LoVo (cell line): ENCODE data around the gene UQCR11.

ENCODE experiments used
- DNase-seq: peaks from one replicate; pipeline ENCODE4 v3.0.0-alpha.2; 2016; ENCODE audit warnings: low spot score

The UQCR11 gene

DNA sequence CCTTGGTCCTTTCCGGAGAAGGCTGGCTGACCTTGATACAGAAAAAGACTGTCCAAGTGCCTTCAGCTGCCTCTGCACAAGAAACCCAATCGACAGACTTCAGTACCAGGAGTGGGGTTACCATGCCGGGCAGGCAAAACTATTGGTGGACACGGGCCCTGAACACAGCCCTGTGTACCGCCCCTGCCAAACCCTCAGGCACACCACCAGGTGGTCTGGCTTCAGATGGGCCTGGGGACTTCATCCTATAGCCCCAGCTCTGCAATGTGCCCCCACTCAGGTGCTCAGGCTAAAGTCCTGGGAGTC, 29.6 kb upstream of the UQCR11 start:
- no peak for DNase-seq

DNA sequence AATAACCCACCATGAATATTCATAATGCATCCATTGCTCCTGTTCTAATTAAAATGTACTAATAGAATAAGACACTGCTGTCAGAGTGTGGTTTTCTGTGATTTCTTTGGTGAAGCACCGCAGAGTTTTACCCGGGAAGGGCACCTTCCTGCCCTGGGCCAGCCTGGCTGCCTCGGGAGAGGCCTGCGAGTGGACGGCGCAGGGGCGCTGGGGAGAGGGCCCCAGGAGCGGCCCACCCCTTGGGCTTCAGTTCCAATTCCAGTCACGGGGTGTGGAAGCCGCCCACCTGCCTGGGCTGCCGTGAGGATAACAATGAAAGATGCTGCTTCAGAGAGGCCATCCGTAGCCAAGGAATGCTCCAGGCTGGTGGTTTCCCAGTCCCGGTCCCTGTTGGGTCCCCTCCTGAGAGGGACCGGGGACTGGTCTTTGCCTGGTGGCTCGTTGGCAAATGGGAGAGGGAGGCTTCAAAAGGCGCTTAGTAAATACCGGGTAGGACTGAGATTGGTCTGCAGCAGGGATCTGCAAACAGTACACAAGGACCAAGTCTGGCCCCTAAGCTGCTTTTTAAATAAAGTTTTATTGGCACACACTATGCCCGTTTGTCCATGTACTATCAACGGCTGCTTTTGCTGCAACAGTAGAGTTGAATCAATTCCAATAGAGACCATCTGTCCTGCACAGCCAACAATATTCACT, 29.1 kb upstream of the UQCR11 start:
- no peak for DNase-seq

DNA sequence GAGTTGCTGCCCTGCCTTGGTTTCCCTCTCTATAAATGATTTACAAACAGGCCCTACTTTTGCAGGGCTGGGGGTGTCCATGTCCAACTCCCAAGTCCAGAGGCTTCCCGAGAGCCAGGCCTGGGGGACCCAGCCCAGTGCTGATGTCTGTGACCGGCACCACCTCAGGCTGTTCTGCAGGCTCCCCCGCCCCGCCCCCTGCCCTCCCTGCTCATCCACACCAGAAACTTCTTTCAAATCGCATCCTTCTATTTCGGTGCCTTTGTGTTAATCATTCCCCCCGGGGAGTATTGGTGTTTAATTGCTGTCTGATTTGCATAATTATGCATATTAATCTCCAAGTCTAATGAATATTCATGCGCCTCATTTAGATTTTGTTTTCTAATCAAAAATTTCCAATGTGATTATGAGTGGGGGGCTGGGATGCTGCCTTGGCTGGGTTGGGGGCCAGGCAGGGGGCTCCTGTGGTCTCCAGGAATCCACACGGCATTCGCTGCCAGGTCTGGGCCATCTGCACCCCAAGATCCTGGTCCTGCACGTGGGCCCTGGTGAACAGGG, 28.1 kb upstream of the UQCR11 start:
- no peak for DNase-seq

DNA sequence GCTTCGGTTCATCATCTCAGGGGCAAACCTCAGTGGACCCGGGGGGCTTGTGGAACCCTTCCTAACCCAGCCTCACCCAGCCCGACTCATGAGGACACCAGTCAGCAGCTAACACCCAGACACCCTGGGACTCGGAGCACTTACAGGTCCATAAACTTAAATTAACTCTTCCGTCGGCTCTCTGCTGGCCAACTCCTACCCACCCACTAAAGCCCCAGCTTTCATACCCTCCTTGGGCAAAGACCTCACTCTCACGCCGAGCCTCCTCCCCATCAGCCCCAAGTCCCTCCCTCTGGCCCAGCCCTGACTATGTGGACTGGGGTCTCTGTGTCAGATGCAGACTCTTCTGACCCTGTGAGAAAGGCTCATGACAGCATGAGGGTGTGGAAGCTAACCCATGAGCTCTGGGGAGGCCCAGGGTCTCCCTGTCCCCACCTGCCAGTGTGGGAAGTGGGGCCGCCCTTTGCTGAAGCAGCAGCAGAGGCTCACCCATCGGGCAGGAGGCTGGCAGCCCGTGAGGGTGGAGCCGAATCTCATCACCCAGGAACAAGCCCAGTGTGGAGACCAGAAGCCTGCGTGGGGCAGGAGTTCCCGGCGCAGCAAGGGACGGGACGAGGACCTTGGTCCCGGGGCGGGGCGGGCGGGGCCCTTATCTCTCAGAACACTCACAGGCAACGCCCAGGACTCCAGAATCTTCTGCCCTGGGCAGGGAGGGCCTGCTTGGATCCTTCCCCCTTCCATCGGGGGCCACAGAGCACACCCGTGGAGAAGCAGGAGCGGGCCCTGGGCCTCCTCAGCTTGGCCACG, 27.4 kb upstream of the UQCR11 start:
- no peak for DNase-seq

DNA sequence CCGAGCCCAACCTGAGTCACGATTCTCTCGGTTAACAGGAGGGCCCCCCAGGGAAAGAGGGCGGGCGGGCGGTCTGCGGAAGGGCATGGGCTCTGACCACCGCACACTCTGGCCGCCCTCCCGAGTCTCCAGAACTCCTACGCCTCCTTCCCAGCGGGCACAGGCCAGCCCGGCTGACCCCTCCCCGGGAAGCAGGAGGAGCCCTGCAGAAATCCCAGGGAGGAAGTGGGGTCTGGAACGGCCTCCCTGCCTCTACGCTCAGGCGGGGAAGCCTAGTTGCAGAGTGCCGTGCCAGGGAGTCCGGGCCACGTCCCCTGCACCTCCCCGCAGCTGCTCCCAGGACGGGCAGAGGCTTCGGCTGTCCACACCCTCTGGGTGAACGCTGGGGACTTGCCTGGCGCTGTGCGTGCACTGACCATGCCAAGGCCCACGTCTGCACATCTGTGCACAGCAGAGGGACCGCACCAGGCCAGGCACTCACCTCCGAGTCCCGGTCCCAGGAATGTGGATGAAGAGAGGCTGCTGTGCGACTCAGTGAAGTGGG, 26.4 kb upstream of the UQCR11 start:
- no peak for DNase-seq

DNA sequence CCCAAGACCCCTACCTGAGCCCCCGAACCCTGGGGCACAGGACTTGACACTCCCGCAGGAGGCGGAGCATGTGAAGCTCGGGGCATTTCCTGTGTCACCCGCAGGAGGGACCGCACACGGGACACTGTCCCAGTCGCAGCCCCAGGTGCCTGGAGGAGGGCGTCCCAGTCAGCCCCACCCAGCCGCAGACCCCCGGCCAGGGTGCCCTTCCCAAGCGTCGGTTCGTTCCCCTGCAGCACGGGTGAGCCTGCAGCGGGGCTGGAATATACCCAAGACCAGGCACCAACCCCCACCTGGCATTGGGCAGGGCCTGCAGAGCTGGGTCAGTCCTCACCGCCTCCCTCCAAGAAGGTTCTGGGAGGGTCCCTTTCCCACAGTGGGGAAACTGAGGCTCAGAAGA, 25.5 kb upstream of the UQCR11 start:
- no peak for DNase-seq

DNA sequence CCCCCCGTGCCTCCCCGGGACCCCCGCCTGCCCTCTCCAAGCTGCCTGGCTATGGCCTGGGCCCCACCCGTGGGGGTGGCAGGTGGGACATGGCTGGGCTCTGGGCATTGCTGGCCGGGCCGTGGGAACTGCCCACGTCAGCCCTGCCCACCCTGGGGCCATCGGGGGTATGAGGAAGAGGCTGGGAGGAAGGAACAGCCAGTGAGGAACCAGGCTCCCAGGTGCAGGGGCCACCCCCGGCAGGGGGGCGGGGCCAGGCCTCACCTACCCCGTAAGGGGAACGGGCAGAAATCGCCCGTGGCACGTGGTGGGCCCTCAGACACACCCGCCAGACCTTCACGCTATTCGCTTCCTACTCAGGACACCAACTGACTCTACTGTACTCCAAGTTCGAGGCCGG, 24.8 kb upstream of the UQCR11 start:
- no peak for DNase-seq

DNA sequence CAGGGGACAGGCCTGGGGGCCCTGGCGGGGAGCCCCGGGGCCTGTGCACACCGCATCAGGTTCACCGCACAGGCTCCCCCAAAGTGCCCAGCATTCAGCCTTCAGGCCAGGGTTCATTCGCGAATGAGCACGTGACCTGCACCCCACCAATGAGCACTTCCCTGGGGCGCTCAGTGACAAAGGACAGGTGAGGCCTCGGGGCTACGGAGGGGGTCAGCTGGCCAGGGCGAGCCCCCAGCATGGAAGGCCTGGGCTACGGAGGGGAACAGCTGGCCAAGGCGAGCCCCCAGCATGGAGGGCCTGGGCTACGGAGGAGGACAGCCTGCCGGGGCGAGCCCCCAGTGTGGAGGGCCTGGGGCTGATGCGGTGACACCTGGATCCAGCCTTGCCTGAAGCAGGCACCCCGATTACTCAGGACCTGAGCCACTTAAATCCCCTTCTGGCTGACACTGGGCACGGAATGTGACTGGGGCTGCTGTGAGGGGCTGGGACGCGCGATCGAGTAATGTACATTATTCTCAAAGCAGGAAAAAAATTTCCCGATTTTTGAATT, 24.1 kb upstream of the UQCR11 start:
- DNase-seq = no peak

DNA sequence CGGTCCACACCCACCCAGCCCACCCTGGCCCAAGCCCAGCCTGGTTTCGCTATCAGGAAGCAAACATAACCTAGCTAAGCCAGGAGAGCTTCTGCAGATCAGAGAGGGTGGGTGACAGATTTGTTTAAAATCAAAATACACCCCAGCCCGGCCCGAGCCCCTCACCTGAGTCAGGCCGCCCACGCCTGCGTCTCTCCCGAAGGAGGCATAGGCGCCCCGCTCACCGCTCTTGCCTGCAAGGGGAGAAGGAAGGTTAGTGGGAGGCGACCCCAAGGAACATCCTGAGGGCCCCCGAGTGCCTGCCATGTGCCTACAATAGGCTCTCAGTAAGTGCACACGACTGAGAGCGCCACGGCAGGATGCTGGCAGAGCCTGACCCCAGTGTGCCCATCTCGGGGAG, 21.9 kb upstream of the UQCR11 start:
- no peak for DNase-seq

DNA sequence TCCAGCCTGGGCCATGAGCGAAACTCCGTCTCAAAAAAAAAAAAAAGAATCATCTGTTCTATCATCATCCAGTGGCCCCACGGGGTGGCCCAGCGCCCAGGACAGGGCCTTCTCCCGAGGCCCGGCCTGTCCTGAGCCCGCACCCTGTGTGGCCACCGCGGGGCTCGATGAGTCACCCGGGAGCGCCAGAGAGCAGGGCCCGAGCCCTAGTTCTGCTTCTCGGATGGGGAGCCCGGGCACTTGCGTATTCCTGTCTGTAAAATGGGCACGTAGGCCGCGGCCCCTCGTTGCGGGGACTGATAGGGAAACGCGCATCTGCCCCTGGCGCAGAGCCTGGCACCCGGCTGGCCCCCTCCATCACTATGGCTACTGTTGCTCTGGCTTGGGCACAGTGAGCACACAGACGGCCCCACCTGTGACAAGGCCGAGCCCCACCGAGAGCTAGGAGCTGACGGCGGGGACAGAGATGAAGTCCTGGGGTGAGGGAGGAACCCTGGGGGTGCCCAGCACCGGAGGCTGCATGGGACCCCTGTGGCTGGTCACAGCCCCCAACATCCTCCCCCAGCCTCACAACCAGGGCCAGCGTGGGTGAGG, 21.3 kb upstream of the UQCR11 start:
- no peak for DNase-seq

DNA sequence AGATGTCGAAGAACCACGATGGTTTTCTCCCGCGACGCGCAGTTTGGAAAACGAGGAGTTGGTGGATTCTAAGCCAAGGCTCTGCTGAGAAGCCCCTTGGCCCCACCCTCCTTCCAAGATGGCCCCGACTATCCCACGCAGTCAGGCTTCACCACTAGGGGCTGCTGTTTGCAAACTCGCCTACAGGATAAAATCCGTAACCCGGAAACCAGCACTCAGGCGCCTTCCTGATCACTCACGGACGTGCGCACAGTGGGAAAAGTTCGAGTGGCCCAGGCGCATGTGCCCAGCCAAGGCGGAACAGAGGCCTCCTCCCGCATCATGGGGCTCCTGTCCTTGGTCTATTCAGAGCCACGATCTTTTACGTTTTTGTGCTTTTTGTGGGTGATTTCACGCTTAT, 19.2 kb upstream of the UQCR11 start:
- no peak for DNase-seq

DNA sequence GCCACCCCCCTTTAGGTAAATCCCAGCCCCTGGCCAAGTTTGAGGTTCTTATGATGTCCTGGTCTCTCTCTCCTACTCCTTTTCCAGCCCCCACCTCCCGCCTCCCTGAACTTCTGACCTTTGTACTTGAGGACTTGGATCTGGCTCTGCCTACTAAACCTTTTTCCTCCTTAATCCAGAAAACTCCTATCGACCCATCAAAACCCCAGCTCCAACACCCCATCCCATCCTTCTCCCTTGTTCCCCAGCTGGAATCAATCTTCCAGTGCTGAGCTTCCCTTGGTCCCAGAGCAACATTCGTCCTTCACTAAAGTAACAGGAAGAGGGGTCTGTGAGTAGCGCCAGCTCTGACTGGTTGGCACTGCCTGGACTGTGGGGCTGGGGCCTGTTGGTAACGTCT, 17.3 kb upstream of the UQCR11 start:
- DNase-seq = no peak

DNA sequence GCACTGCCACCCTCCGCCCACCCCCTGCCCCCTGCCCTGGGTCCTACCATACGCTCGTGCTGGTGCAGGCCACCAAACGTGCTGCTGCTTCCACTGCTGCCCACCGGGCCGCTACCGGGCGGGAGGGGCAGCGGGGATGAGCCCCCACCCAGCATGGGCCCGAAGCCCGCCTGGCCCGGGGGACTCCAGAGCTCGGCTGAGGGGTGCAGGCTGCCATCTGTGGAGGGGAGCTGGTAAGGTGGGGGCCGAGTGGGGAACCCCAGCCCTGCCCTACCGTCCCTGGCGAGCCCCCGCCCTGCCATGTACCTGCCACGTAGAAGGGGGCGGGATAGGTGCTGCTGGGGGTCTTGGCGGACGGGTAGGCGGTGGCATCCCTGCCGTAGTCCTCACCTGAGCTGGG, 16.7 kb upstream of the UQCR11 start:
- no peak for DNase-seq

DNA sequence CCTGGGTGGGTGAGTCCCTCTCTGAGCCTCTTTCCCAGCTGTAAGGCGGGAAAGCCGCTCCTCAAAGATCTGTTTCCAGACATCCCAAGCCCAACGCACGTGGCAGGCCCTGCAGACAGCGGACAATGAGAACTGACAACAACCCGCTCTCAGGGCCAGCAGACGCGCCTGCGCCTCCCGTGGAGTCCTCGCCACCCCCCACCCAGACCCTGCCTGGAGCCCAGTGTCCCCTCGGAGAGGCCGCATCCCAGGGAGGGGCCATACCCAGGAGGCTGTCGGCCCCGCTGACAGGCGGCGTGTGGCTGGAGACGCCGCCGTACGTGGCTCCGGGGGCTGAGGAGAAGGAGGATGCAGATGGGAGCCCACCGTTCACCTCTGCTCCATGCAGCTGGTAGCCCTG, 16.3 kb upstream of the UQCR11 start:
- no peak for DNase-seq

DNA sequence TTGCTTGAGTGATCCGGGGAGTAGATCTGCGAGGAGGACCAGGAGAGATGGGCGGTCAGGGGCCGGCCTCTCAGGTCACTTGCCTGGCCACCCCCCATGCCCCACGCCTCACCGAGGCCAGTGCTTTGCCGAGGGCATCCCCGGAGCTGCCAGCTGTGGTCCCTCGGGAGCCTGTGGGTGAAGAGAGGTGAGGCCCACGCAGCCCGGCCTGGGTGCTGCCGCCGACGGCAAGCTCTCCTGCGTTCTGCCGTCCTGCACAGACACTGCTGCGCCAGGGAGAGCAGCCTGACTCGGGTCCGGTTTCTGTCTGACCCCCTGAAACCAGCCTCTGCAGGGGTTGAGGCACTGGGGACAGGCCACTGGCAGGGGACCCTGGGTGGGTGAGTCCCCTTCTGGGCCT, 15.8 kb upstream of the UQCR11 start:
- DNase-seq = no peak

DNA sequence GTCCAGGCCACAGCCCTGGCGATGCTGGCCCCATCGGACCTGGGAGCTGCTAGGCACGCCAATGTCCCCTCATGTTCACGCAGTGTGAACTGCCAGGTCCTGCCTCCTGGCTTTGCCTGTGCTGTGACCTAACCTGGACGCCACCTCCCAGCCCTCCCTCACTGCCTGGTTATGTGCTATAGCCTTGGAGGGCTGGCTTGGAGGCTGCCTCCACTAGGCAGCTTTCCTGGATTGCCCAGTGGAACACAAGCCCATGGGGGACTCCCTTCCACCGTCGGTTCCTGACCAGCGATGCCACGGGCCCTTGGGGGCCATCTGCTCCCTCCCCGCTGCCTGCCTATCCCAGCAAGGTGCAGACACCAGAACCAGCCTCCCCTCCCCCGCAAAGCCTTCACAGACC, 15.2 kb upstream of the UQCR11 start:
- DNase-seq = no peak

DNA sequence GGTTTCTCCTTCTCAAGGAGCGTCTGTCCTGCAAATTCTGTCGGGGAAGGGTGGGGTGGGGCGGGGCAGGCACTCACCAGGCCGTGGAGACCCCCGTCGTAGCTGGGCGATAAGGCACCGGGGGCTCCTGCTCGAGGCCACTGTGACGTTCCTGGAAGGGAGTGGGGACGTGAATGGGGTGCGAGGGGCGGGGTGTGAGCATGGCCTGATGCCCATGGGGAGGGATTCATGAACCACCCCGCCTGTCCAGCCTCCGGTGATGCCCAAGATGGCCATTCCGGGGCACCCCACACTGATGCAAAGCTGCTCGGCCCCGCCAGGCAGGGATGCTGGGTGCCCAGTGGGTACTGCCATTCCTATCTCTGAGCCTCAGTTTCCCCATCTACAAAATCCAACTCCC, 14.4 kb upstream of the UQCR11 start:
- DNase-seq = no peak

DNA sequence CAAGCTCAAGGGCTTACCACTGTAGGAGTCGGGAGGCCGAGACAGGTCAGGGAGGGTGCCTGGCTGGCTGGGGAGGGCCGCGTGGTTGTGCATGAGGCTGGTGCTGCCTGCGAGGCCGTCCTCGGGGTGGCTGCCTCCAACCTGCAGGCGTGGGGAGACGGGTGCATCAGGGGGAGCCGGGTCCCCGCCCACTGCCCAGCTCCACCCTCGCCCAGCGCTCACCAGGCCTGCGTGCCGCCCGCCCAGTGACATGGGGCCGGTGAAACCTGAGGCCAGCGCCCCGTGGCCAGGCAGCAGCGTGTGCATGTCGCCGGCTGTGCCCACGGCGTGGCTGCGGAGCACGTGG, 13.8 kb upstream of the UQCR11 start:
- no peak for DNase-seq

DNA sequence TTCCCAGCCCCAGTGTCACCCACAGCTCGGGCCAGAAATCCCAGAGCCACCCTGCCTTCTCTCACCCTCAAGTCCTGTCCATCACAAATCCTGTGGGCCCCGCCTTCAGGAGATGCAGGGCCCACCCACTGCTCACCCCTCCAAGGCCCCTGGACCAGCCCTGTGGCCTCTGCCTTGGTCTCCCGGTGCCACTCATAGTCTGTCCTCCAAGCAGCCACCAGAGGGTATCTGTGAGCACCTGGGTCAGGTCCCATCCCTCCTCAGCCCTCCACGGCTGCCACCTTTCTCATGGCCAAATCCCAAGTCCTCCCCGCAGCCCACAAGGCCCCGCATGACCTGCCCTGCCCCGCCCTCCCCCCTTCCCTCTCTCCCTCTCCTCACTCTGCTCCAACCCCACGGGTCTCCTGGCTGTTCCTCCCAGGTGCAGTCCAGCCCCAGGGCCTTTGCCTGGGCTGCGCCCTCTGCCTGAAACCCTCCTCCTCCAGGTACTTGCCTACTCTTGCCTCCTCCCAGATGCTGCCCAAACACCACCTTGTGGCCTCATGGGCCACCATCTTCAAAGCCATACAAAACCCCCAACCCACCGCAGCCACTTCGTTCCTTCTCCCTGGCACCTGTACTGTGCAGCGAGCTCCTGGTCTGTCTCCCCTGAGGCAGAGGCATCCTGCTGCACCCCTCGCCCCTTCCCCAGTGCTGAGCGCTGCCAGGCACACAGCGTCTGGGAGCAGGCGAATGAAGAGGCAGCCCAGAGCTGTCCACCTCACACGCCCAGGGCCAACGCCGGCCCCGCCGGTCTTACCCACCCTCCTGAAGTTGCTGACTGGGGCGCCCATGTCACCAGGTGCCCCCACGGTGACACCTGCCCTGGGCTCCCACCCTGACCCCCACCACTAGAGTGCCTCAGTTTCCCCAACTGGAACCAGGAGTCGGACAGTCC, 13.2 kb upstream of the UQCR11 start:
- no peak for DNase-seq

DNA sequence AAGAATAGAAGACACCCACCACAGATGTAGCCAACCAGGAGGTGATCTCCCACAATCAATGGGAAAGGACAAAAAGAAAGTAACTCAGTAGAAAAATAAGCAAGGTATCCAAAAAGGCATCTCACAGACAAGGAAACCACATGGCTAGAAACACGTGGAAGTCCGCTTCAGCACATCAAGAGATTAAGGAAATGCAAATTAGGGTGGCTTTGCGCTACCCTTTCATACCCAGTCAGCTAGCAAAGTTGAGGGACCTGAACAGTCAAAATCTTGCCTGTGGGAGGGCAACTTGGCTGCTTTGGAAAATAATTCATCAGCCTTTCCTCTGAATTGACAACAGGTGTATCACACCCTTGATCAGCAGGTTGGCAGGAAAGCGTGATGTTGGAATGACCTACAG, 11.6 kb upstream of the UQCR11 start:
- DNase-seq = no peak

DNA sequence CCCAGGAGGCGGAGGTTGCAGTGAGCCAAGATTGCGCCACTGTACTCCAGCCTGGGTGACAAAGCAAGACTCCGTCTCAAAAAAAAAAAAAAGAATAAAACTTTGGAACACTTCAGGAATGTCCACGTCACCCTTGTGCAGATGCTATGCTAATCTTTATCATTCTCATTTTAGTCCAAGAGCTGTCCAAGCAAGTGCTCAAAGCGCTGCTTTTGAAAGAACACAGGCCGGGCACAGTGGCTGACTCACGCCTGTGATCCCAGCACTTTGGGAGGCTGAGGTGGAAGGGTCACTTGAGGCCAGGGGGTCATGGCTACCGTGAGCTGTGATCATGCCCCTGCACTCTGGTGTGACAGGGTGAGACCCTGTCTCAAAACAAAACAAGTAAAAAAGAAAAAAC, 11.1 kb upstream of the UQCR11 start:
- DNase-seq = no peak
